ENCODE measurements around the gene RUNX2. TPM values are rescaled to one million over a fixed set of nuclear protein-coding genes. Genes with fewer than 3 reads are reported as not detected.

The RUNX2 gene
- total RNA-seq, 2 experiments from 2014 or later = 0.27 to 0.44 TPM

GRCh38 chr6:45684476-45684875, 356.3 kb downstream of the RUNX2 start:
- no peak for TF ChIP-seq EZH2phosphoT487 (IDR thresholded peaks at IDR 0.05; ENCODE audit: borderline replicate concordance, low read depth, low read length)
- no peak for TF ChIP-seq CTCF (conservative IDR thresholded peaks at IDR 0.05; ENCODE audit: low read length)
- H3K79me2 ChIP-seq (ENCODE audit: insufficient read depth, low read depth, low read length) = no peaks in the 10 kb centered on the region
- POLR2A ChIA-PET = interaction anchor here (1.2 kb wide), 1 partner anchor 16 kb away, joined by 3 read pairs; no protein-coding TSS in a partner anchor
- no peaks in the 10 kb centered on the region for H3K9me2 ChIP-seq (ENCODE audit: insufficient read depth, low read length)
- no peak overlapping the region for H3K4me2 ChIP-seq (ENCODE audit: low read length)
- peaks cover 27% of the 10 kb centered on the region; the same call in 1 of the 2 replicates for H3K9me3 ChIP-seq (ENCODE audit: low read length)
- no peak overlapping the region for H3K27ac ChIP-seq (ENCODE audit: low read depth, low read length, poor library complexity, severe bottlenecking)
- intact Hi-C loops (cut with micrococcal nuclease; ENCODE audit: unreplicated experiment) = no loop called here
- CTCF ChIA-PET (ENCODE audit: unreplicated experiment) = no interaction called here
- no TSS peak for BruUV-seq (replicated peaks)
- no peak for DNase-seq (ENCODE audit: low spot score)
- no peaks in the 10 kb centered on the region for H4K20me1 ChIP-seq (ENCODE audit: insufficient read depth, low read length)
- H3K36me3 ChIP-seq (ENCODE audit: insufficient read depth, low read length) = no peaks in the 10 kb centered on the region; the same call in 1 of the 2 replicates
- H3K4me1 ChIP-seq (ENCODE audit: insufficient read depth, low read length, poor library complexity, severe bottlenecking) = peaks cover 16% of the 10 kb centered on the region
- no peak overlapping the region for H2AFZ ChIP-seq (ENCODE audit: low read length)
- no peak overlapping the region for H3K4me3 ChIP-seq (ENCODE audit: low read depth, low read length, poor library complexity, severe bottlenecking)

- Histone ChIP-seq H2AFZ (ENCODE audit: low read length) (no peak overlapping the region), H4K20me1 (ENCODE audit: insufficient read depth, low read length) (no peaks in the 10 kb centered on the region), H3K27ac (ENCODE audit: low read depth, low read length, poor library complexity, severe bottlenecking) (no peak overlapping the region), H3K9me2 (ENCODE audit: insufficient read depth, low read length) (no peaks in the 10 kb centered on the region), H3K4me1 (ENCODE audit: insufficient read depth, low read length, poor library complexity, severe bottlenecking) (peaks cover 16% of the 10 kb centered on the region), H3K4me3 (ENCODE audit: low read depth, low read length, poor library complexity, severe bottlenecking) (no peak overlapping the region), H3K36me3 (ENCODE audit: insufficient read depth, low read length) (no peaks in the 10 kb centered on the region; the same call in 1 of the 2 replicates), H3K79me2 (ENCODE audit: insufficient read depth, low read depth, low read length) (no peaks in the 10 kb centered on the region), H3K9me3 (ENCODE audit: low read length) (peaks cover 21% of the 10 kb centered on the region; the same call in 1 of the 2 replicates), H3K4me2 (ENCODE audit: low read length) (no peak overlapping the region)
- intact Hi-C loops (cut with micrococcal nuclease; ENCODE audit: unreplicated experiment) = no loop called here
- ChIA-PET POLR2A (no interaction called here), CTCF (ENCODE audit: unreplicated experiment) (no interaction called here)
- TF ChIP-seq CTCF (conservative IDR thresholded peaks at IDR 0.05; ENCODE audit: low read length) (no peak), EZH2phosphoT487 (IDR thresholded peaks at IDR 0.05; ENCODE audit: borderline replicate concordance, low read depth, low read length) (no peak)
- no TSS peak for BruUV-seq (replicated peaks)
- no peak for DNase-seq (ENCODE audit: low spot score)
Observed at GRCh38 chr6:45685076-45685475, 356.9 kb downstream of the RUNX2 start.

GRCh38 chr6:45686841-45687569, 358.9 kb downstream of the RUNX2 start:
- no peaks in the 10 kb centered on the region for H3K36me3 ChIP-seq (ENCODE audit: insufficient read depth, low read length)
- H2AFZ ChIP-seq (ENCODE audit: low read length) = no peak overlapping the region
- H3K79me2 ChIP-seq (ENCODE audit: insufficient read depth, low read depth, low read length) = no peaks in the 10 kb centered on the region
- POLR2A ChIA-PET = no interaction called here
- no peaks in the 10 kb centered on the region for H4K20me1 ChIP-seq (ENCODE audit: insufficient read depth, low read length)
- TF ChIP-seq EZH2phosphoT487 (IDR thresholded peaks at IDR 0.05; ENCODE audit: borderline replicate concordance, low read depth, low read length) = no peak
- no peak for TF ChIP-seq CTCF (conservative IDR thresholded peaks at IDR 0.05; ENCODE audit: low read length)
- no peaks in the 10 kb centered on the region for H3K9me2 ChIP-seq (ENCODE audit: insufficient read depth, low read length)
- H3K4me3 ChIP-seq (ENCODE audit: low read depth, low read length, poor library complexity, severe bottlenecking) = no peak overlapping the region
- intact Hi-C loops (cut with micrococcal nuclease; ENCODE audit: unreplicated experiment) = no loop called here
- CTCF ChIA-PET (ENCODE audit: unreplicated experiment) = interaction anchor here (0.6 kb wide), 1 partner anchor 28 kb away, joined by 3 read pairs; no protein-coding TSS in a partner anchor
- H3K4me1 ChIP-seq (ENCODE audit: insufficient read depth, low read length, poor library complexity, severe bottlenecking) = peaks cover 5% of the 10 kb centered on the region
- no TSS peak for BruUV-seq (replicated peaks)
- H3K9me3 ChIP-seq (ENCODE audit: low read length) = peaks cover 9% of the 10 kb centered on the region; the same call in 1 of the 2 replicates
- DNase-seq (ENCODE audit: low spot score) = no peak
- no peak overlapping the region for H3K27ac ChIP-seq (ENCODE audit: low read depth, low read length, poor library complexity, severe bottlenecking)
- H3K4me2 ChIP-seq (ENCODE audit: low read length) = no peak overlapping the region

All from OCI-LY7 (cell line).